Lower leg skin (tissue), 4 donors: ENCODE measurements around the gene NAV2. TPM values are rescaled to one million over a fixed set of nuclear protein-coding genes. Genes with fewer than 3 reads are reported as not detected.

ENCODE experiments used
- DNase-seq, 2 donors: peaks; one replicate each; pipeline ENCODE4 v3.0.0-alpha.2; 2019; ENCODE audit warnings: low spot score in 2 of 2
- H3K4me3 ChIP-seq: fragments of 200-600 bp; sonication (generic); 2 replicates; pipeline ENCODE4 v1.5.1; 2017; ENCODE audit warnings: mild to moderate bottlenecking, low read depth; ENCODE audit not compliant: poor library complexity, severe bottlenecking
- POLR2A ChIP-seq, 2 donors: fragments of 450-650 bp; IDR thresholded peaks; one replicate each; pipeline ENCODE4 v1.6.1; 2016 to 2017; ENCODE audit warnings: antibody characterized with exemption in 2 of 2, mild to moderate bottlenecking in 1 of 2, moderate library complexity in 1 of 2
- WGBS, 2 donors: methylation state at CpG; one replicate each; pipeline ENCODE4 v1.1.5; 2018; 5-methylcytosine and 5-hydroxymethylcytosine counted together
- intact Hi-C: fragments of 100-400 bp; cut with DNase I; formaldehyde crosslinking; loops from one replicate; pipeline ENCODE4 v1.15.0; 2023; ENCODE audit warnings: low total_unique reads
- total RNA-seq, 4 donors: library from RNA; depleted of rRNA; stranded (reverse); fragments of >200 nt; gene quantifications; one replicate each; pipeline ENCODE4 v1.1.0, GENCODE V29; 2016
- TF ChIP-seq, protein P1 (sequence below), 3 donors: fragments of 450-650 bp; IDR thresholded peaks; one replicate each; pipeline ENCODE4 v1.5.1; 2016; ENCODE audit warnings: antibody characterized with exemption in 3 of 3, mild to moderate bottlenecking in 3 of 3, moderate library complexity in 2 of 3

The NAV2 gene
- total RNA-seq, 4 donors from 2014 or later: 5.8 to 30.7 (median 21.0) TPM

GRCh38 chr11:20050551-20051333, 338.1 kb downstream of the NAV2 start:
- 75 to 81% methylated on average over 9 of the region's 9 CpGs for WGBS, 2 donors
- no peak overlapping the region for H3K4me3 ChIP-seq
- intact Hi-C loops: no loop called here
- no peak for TF ChIP-seq POLR2A (IDR thresholded peaks at IDR 0.05)
- TF ChIP-seq, protein P1, sequence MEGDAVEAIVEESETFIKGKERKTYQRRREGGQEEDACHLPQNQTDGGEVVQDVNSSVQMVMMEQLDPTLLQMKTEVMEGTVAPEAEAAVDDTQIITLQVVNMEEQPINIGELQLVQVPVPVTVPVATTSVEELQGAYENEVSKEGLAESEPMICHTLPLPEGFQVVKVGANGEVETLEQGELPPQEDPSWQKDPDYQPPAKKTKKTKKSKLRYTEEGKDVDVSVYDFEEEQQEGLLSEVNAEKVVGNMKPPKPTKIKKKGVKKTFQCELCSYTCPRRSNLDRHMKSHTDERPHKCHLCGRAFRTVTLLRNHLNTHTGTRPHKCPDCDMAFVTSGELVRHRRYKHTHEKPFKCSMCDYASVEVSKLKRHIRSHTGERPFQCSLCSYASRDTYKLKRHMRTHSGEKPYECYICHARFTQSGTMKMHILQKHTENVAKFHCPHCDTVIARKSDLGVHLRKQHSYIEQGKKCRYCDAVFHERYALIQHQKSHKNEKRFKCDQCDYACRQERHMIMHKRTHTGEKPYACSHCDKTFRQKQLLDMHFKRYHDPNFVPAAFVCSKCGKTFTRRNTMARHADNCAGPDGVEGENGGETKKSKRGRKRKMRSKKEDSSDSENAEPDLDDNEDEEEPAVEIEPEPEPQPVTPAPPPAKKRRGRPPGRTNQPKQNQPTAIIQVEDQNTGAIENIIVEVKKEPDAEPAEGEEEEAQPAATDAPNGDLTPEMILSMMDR (IDR thresholded peaks at IDR 0.05): no peak
- DNase-seq: no peak

DNA sequence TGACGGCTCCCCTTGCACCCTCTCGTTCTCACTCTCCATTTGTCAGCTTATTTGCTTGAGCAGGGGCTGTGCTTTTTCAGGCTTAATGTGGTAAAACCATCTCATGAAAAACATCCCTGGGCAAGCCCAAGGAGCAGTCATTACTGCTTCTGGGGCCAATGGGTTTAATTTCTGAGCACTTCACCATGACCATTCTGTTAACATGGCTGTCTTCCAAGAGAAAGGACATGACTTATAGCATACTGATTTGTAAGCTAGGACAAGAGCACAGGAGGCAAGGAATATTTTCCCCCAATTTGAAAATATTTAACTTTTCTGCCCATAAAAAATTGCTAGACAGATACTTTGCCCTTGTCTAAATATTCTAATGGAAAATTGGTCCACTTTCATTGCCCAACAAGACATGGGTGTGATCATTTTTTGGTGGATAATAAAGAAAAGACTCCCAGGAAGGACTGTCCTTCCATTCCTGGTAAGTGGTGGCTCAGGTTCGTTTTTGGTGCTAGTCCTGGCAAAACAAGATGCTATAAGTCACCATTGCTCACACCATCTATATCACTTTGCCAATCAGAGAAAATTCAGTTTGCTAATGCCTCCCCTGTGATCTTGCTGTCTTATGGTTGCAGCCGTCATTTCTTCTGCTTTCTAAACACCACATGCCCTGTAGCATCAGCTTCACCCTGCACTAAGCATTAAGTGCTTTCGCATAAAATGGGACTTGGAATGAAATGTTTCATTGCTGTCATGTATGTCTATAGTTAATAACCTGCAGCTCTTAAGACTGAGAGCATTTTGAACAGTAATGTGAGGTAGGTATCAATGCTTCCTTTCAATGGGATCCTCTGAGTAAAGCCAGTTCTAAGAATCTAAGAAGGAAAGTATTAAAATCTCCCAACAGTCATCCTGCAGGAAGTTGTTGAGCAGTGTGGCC, 339.1 kb downstream of the NAV2 start:
- WGBS, 2 donors: 92 to 95% methylated on average over 5 of the region's 5 CpGs
- TF ChIP-seq, protein P1 (IDR thresholded peaks at IDR 0.05): no peak
- no peak for TF ChIP-seq POLR2A (IDR thresholded peaks at IDR 0.05)
- no peak for DNase-seq
- intact Hi-C loops: no loop called here
- no peak overlapping the region for H3K4me3 ChIP-seq

DNA sequence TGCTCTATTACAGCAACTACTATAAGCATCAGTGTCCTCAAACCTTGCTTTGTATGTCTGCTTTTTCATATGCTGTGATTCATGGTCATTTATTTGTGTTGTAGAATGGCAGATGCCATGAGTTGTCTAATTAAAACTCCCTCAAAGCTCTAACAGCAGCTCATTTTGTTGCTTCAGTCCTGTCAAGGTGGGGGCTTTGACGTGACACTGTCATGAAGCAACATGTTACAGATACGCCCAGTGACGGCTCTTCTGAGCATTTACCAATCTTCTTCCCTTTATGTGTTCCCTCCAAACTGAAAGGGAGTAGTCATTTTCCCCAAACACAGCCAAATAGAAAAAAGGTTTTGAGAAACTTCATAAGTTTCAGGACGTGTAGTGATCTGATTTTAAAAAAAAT, 340.9 kb downstream of the NAV2 start:
- H3K4me3 ChIP-seq: no peak overlapping the region
- no peak for DNase-seq
- 64 to 74% methylated on average over 4 of the region's 4 CpGs for WGBS, 2 donors
- intact Hi-C loops: no loop called here
- no peak for TF ChIP-seq POLR2A (IDR thresholded peaks at IDR 0.05)
- TF ChIP-seq, protein P1 (IDR thresholded peaks at IDR 0.05): no peak

- TF ChIP-seq, protein P1 (IDR thresholded peaks at IDR 0.05): no peak
- no peak for TF ChIP-seq POLR2A (IDR thresholded peaks at IDR 0.05)
- DNase-seq: no peak
- H3K4me3 ChIP-seq: no peak overlapping the region
- 86 to 95% methylated on average over 1 of the region's 1 CpG for WGBS, 2 donors
- intact Hi-C loops: no loop called here
Measured at GRCh38 chr11:20054584-20054983, 341.9 kb downstream of the NAV2 start.

- DNase-seq: no peak
- TF ChIP-seq, protein P1 (IDR thresholded peaks at IDR 0.05): no peak
- TF ChIP-seq POLR2A (IDR thresholded peaks at IDR 0.05): no peak
- intact Hi-C loops: no loop called here
- WGBS, 2 donors: 32 to 36% methylated on average over 2 of the region's 2 CpGs
- H3K4me3 ChIP-seq: no peak overlapping the region
Measured at GRCh38 chr11:20055312-20055711, 342.7 kb downstream of the NAV2 start.
